ENCODE results near the gene SLC14A1. TPM values are rescaled to one million over a fixed set of nuclear protein-coding genes. Genes with fewer than 3 reads are reported as not detected.

SLC14A1 gene
- total and polyA plus RNA-seq, 9 donors: 0.20 to 3.3 (median 0.43) TPM; not detected in 1

DNA sequence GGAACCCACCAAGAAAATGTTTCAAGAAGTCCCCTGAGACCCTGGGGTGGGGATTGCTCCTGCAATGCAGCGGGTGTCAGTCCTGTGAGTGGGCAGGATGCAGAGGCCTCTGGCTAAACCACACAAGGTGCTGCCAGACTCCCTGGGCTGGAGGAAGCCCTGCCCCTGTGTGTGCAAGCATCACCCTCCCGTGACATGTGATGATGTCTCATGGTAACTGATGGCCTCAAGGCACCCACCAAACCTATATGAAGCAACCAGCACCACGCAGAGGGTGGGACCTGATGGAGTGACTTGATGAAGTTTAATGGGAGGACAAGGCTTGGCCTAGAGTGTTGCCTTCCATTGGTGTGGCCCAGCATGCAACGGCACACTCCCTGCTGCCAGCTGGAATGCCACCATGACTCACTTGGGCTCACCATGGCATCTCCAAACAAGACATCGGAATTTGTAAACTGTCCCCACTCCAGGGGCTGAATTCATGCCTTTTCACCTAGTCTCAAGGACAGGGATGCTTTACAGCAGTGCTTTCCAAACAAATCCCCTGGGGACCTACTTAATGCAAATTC lies 8.7 kb upstream of the SLC14A1 start:
- TF ChIP-seq EP300 (IDR thresholded peaks at IDR 0.05): no peak
- no peak for TF ChIP-seq CTCF (IDR thresholded peaks at IDR 0.05)
- TF ChIP-seq POLR2A (IDR thresholded peaks at IDR 0.05): no peak
- Histone ChIP-seq H3K9me3 (no peaks in the 10 kb centered on the region), H3K27ac (no peak overlapping the region), H3K4me1 (ENCODE audit: insufficient read depth) (no peaks in the 10 kb centered on the region), H3K27me3 (no peaks in the 10 kb centered on the region), H3K4me3 (no peak overlapping the region), H3K36me3 (no peaks in the 10 kb centered on the region)
- no peak for DNase-seq
- intact Hi-C loops (cut with DNase I): no loop called here
- WGBS, 3 donors: 78 to 90% (median 86%) methylated on average over 5 of the region's 5 CpGs

DNA sequence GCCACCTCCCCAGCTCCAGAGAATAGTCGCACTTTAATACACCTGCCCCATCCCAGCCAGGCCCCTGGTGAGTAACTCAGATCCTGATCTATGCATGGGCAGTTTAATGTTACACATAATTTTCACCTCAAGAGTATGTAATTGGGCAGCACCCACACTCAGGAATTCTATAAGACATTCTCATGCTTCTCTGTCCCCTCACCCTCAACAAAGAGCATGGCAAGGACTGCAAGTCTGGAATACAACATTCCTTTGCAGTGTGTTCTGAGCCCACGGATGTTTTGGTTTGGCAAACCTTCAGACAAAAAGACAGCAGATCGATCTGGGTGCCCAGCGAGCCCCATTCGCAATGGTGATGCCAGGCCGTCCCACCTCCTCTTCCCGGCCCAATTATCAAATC lies 4.9 kb upstream of the SLC14A1 start:
- no peak for DNase-seq
- no peak overlapping the region for H3K27ac ChIP-seq
- 72 to 89% (median 73%) methylated on average over 7 of the region's 7 CpGs for WGBS, 3 donors
- intact Hi-C loops (cut with DNase I): no loop called here
- no peak overlapping the region for H3K4me3 ChIP-seq
- no peaks in the 10 kb centered on the region for H3K4me1 ChIP-seq (ENCODE audit: insufficient read depth)
- TF ChIP-seq POLR2A (IDR thresholded peaks at IDR 0.05) (no peak), EP300 (IDR thresholded peaks at IDR 0.05) (no peak), CTCF (IDR thresholded peaks at IDR 0.05) (no peak)
- no peaks in the 10 kb centered on the region for H3K36me3 ChIP-seq
- no peaks in the 10 kb centered on the region for H3K27me3 ChIP-seq
- no peaks in the 10 kb centered on the region for H3K9me3 ChIP-seq

DNA sequence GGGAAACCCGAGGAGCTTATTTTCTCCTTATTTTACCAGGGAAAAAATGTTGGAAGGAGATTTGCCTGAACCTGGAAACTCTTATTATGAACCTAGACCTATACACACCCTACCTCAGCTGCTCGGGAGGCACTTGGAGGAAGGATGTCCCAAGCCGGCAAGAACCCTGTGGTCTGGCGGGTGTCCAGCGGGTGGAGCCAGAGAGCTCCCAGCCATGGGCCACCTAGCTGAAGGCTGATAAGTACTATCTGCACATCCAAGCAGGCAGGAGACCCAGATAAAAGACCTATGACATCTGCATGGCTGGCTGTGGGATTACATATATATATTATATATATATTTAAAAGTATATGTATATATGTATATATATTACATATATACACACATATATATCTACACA lies 1.1 kb upstream of the SLC14A1 start:
- Histone ChIP-seq H3K4me1 (ENCODE audit: insufficient read depth) (no peaks in the 10 kb centered on the region), H3K4me3 (no peak overlapping the region), H3K9me3 (no peaks in the 10 kb centered on the region), H3K27ac (no peak overlapping the region), H3K36me3 (no peaks in the 10 kb centered on the region), H3K27me3 (no peaks in the 10 kb centered on the region)
- DNase-seq: peak in 4 of 5 donors; percentile 20 to 67 (median 36)
- WGBS, 3 donors: 1 to 6% (median 5%) methylated on average over 5 of the region's 5 CpGs
- intact Hi-C loops (cut with DNase I): no loop called here
- TF ChIP-seq EP300 (IDR thresholded peaks at IDR 0.05): no peak
- no peak for TF ChIP-seq POLR2A (IDR thresholded peaks at IDR 0.05)
- no peak for TF ChIP-seq CTCF (IDR thresholded peaks at IDR 0.05)

- H3K27ac ChIP-seq: no peak overlapping the region
- DNase-seq: no peak
- WGBS, 3 donors: 62 to 77% (median 67%) methylated on average over 4 of the region's 4 CpGs
- H3K4me1 ChIP-seq (ENCODE audit: insufficient read depth): no peaks in the 10 kb centered on the region
- H3K4me3 ChIP-seq: no peak overlapping the region
- no peaks in the 10 kb centered on the region for H3K9me3 ChIP-seq
- TF ChIP-seq EP300 (IDR thresholded peaks at IDR 0.05) (no peak), CTCF (IDR thresholded peaks at IDR 0.05) (no peak), POLR2A (IDR thresholded peaks at IDR 0.05) (no peak)
- no peaks in the 10 kb centered on the region for H3K36me3 ChIP-seq
- H3K27me3 ChIP-seq: no peaks in the 10 kb centered on the region
- intact Hi-C loops (cut with DNase I): no loop called here
Observed at GRCh38 chr18:45724601-45725000, 620 bp downstream of the SLC14A1 start.

Data from ovary (tissue), 9 donors.